Osteocyte (in vitro differentiated cells): Measurements from ENCODE around the gene STX4. TPM values are rescaled to one million over a fixed set of nuclear protein-coding genes. Genes with fewer than 3 reads are reported as not detected.

Experiments
- DNase-seq: peaks from one replicate; pipeline ENCODE4 v3.0.0; 2021; ENCODE audit warnings: mixed read lengths; ENCODE audit not compliant: unreplicated experiment; ENCODE audit errors: extremely low spot score
- H3K27ac Mint-ChIP-seq: one replicate; pipeline ENCODE4 v1.8.0; 2021; ENCODE audit warnings: mild to moderate bottlenecking, mixed read lengths; ENCODE audit not compliant: unreplicated experiment
- H3K27me3 Mint-ChIP-seq: one replicate; pipeline ENCODE4 v1.8.0; 2021; ENCODE audit warnings: mixed read lengths; ENCODE audit not compliant: unreplicated experiment
- H3K36me3 Mint-ChIP-seq: one replicate; pipeline ENCODE4 v1.8.0; 2021; ENCODE audit warnings: mixed read lengths; ENCODE audit not compliant: unreplicated experiment
- H3K4me1 Mint-ChIP-seq: one replicate; pipeline ENCODE4 v1.8.0; 2021; ENCODE audit warnings: mixed read lengths; ENCODE audit not compliant: unreplicated experiment
- H3K4me3 Mint-ChIP-seq: one replicate; pipeline ENCODE4 v1.8.0; 2021; ENCODE audit warnings: mild to moderate bottlenecking, moderate library complexity, mixed read lengths; ENCODE audit not compliant: unreplicated experiment
- H3K9me3 Mint-ChIP-seq: one replicate; pipeline ENCODE4 v1.8.0; 2021; ENCODE audit warnings: mixed read lengths; ENCODE audit not compliant: unreplicated experiment
- total RNA-seq: library from RNA; stranded (reverse); gene quantifications from 2 replicates; pipeline ENCODE4 v1.2.1, GENCODE V29; 2021
- TF ChIP-seq, protein P1 (sequence below): fragments of 200-600 bp; sonication (generic); IDR thresholded peaks from 2 replicates; pipeline ENCODE4 v1.5.0; 2021; ENCODE audit warnings: antibody characterized with exemption, mild to moderate bottlenecking, moderate library complexity

STX4 gene
- total RNA-seq, 1 donor from 2014 or later: 53.4 TPM

DNA sequence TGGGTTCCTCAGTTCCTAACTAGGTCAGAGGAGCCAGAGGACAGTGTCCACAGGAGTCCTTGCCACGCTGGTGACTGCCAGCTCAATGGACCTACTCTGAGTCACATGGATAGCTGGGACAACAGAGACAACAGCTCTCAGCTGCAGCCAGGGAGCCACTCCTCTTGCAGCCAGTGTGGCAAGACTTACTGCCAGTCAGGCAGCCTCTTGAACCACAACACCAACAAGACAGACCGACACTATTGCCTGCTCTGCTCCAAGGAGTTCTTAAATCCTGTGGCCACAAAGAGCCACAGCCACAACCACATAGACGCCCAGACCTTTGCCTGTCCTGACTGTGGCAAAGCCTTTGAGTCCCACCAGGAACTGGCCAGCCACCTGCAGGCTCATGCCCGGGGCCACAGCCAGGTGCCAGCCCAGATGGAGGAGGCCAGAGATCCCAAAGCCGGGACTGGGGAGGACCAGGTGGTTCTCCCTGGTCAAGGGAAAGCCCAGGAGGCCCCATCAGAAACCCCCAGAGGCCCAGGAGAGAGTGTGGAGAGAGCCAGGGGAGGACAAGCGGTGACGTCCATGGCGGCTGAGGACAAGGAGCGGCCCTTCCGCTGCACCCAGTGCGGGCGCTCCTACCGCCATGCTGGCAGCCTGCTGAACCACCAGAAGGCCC, 47.5 kb downstream of the STX4 start:
- Mint-ChIP-seq H3K27me3 (no peaks in the 10 kb centered on the region), H3K9me3 (no peaks in the 10 kb centered on the region), H3K36me3 (peaks cover 25% of the 10 kb centered on the region), H3K4me1 (peaks cover 2% of the 10 kb centered on the region), H3K4me3 (no peak overlapping the region), H3K27ac (no peak overlapping the region)
- TF ChIP-seq, protein P1, sequence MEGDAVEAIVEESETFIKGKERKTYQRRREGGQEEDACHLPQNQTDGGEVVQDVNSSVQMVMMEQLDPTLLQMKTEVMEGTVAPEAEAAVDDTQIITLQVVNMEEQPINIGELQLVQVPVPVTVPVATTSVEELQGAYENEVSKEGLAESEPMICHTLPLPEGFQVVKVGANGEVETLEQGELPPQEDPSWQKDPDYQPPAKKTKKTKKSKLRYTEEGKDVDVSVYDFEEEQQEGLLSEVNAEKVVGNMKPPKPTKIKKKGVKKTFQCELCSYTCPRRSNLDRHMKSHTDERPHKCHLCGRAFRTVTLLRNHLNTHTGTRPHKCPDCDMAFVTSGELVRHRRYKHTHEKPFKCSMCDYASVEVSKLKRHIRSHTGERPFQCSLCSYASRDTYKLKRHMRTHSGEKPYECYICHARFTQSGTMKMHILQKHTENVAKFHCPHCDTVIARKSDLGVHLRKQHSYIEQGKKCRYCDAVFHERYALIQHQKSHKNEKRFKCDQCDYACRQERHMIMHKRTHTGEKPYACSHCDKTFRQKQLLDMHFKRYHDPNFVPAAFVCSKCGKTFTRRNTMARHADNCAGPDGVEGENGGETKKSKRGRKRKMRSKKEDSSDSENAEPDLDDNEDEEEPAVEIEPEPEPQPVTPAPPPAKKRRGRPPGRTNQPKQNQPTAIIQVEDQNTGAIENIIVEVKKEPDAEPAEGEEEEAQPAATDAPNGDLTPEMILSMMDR: no peak
- DNase-seq: no peak

DNA sequence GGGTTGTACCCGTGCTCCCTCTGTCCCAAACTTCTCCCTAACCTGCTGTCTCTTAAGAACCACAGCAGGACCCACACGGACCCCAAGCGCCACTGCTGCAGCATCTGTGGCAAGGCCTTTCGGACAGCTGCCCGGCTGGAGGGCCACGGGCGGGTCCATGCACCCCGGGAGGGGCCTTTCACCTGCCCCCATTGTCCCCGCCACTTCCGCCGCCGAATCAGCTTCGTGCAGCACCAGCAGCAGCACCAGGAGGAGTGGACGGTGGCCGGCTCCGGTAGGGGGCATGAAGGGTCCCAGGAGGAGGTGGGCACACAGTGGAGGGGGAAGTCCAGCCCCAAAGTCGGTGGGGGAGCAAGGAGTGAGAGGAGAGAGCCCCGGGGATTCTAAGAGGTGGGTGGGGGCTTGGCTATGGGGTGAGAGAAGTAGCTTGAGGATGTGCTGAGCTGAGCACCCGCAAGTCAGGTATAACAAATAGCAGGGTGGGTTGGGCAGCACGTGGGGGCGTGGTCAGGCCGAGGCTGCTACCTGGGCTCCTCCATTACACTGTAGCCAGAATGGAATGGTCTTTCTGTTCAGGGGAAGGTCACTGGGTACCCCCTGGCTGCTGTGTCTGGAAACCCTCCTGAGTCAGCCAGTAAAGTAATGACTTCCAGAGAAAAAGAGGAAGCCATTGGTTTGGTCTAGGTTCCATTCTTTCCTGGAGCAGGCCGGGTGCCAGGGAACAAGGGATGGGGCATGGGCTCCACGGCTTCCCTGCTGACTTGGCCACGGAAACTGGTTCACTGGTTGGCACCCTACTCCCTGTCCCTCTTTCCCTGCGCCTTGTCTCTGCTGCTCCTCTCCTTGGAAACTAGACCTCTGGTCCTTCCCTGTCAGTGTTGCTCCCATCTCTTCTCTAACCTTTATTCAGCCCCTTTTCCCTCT, 48.3 kb downstream of the STX4 start:
- TF ChIP-seq, protein P1: no peak
- Mint-ChIP-seq H3K4me1 (peaks cover 2% of the 10 kb centered on the region), H3K27ac (no peak overlapping the region), H3K9me3 (no peaks in the 10 kb centered on the region), H3K27me3 (no peaks in the 10 kb centered on the region), H3K36me3 (peaks cover 25% of the 10 kb centered on the region), H3K4me3 (no peak overlapping the region)
- DNase-seq: no peak

DNA sequence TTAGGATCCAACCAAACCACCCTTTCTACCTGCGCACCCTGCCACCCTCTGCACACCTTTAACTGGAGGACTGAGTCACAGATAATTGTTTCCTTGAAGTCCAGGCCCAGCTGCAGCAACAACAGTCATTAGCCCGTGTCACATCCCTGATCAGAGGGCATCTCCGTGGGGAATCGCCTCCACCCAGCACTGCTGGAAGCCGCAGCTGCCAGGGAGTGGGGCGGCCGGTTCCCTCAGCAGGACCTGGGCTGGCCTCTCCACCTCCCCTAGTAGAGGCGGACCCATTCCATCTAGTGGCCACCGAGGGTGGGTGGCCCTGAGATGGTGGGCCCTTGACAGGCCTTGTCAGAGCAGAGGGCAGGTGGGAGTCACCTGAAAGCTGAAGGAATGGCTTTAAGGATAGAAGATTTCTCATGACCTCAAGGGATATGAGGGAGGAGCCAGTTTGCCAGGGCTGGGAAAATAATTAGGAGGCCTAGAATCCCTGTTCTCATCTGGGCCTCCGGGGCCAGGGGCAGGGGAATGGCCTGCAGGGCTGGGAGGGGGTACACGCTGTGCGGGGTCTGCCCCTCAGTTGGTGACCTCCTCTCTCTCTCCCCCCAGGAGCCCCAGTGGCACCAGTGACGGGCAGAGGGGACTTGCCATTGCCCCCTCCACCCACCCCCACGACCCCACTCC, 49.1 kb downstream of the STX4 start:
- Mint-ChIP-seq H3K27ac (no peak overlapping the region), H3K9me3 (no peaks in the 10 kb centered on the region), H3K36me3 (peaks cover 25% of the 10 kb centered on the region), H3K4me1 (peaks cover 2% of the 10 kb centered on the region), H3K27me3 (no peaks in the 10 kb centered on the region), H3K4me3 (no peak overlapping the region)
- TF ChIP-seq, protein P1: no peak
- DNase-seq: no peak

DNA sequence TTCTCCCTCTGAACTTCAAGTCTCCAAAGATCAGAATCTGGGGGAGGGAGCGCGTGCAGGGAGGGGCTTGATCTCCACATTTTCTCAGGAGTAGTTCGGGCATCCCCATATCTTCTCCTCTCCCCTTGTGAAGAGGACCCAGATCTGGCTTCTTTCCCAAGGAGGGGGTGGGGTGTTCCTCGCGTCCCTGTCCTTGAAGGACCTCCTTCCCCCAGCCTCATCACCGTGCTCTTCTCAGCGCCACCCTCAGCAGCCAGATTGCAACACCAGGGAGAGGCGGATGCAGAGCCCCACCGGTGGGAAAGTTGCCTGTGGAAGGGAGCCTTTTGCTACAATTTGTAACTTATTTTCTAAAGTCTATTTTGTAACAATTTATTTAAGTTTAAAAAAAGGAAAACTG, 49.7 kb downstream of the STX4 start:
- H3K4me1 Mint-ChIP-seq: peaks cover 2% of the 10 kb centered on the region
- no peak overlapping the region for H3K4me3 Mint-ChIP-seq
- TF ChIP-seq, protein P1: no peak
- H3K27me3 Mint-ChIP-seq: no peaks in the 10 kb centered on the region
- H3K36me3 Mint-ChIP-seq: peaks cover 20% of the 10 kb centered on the region
- DNase-seq: no peak
- no peaks in the 10 kb centered on the region for H3K9me3 Mint-ChIP-seq
- no peak overlapping the region for H3K27ac Mint-ChIP-seq
